Ovary (tissue), 3 donors: ENCODE results near the gene CCDC47.

ENCODE experiments used
- CTCF ChIP-seq, 3 donors: fragments of 450-650 bp in 2 of 3; fragments of 200-600 bp in 1 of 3; IDR thresholded peaks; one replicate each; pipeline versions ENCODE4 v1.5.1 to v1.8.0; 2016 to 2022; ENCODE audit warnings: antibody characterized with exemption in 3 of 3, mild to moderate bottlenecking in 1 of 3
- POLR2A ChIP-seq: fragments of 450-650 bp; IDR thresholded peaks from one replicate; pipeline ENCODE4 v1.6.1; 2017; ENCODE audit warnings: antibody characterized with exemption, mild to moderate bottlenecking, moderate library complexity
- donor health status: DM: no; HTN: no; CAD: no.

GRCh38 chr17:63741143-63741407, 32.3 kb downstream of the CCDC47 start:
- TF ChIP-seq CTCF (IDR thresholded peaks at IDR 0.05) (no peak), POLR2A (no peak)
